ENCODE measurements around the gene IL2RA. TPM values are rescaled to one million over a fixed set of nuclear protein-coding genes. Genes with fewer than 3 reads are reported as not detected.
"Not testable (repeated sequence)": the region's sequence is repeated elsewhere in the genome, so short reads cannot be mapped to it uniquely, and the experiment has no call there.

Gene IL2RA
- polyA plus RNA-seq, 1 experiment = not detected

DNA sequence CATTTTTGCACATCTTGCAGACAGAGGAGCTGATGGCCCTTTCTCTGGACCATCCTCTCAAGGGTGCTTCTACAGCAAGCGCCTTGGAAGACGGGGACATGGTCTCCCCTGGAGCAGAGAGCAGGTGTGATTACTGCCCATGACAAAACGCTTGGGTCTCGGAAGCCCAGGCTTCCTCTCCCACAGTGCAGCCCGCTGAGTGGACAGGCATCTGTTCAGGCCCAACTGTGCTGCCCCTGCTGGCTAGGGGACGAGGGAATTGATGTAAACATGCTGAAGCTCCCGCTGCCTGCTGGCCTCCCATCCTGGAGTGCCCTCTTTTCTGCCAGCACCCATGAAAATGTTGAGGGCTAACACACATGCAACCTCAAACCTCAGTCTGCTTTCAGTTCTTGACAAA is 99.1 kb downstream of the IL2RA start:
- TF ChIP-seq, protein P1, sequence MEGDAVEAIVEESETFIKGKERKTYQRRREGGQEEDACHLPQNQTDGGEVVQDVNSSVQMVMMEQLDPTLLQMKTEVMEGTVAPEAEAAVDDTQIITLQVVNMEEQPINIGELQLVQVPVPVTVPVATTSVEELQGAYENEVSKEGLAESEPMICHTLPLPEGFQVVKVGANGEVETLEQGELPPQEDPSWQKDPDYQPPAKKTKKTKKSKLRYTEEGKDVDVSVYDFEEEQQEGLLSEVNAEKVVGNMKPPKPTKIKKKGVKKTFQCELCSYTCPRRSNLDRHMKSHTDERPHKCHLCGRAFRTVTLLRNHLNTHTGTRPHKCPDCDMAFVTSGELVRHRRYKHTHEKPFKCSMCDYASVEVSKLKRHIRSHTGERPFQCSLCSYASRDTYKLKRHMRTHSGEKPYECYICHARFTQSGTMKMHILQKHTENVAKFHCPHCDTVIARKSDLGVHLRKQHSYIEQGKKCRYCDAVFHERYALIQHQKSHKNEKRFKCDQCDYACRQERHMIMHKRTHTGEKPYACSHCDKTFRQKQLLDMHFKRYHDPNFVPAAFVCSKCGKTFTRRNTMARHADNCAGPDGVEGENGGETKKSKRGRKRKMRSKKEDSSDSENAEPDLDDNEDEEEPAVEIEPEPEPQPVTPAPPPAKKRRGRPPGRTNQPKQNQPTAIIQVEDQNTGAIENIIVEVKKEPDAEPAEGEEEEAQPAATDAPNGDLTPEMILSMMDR (IDR thresholded peaks at IDR 0.05; ENCODE audit: low read depth, low read length) = 0 out of 2 replicates have a peak, but pooled peaks have one; percentile 2
- Histone ChIP-seq H3K9me3 (ENCODE audit: control insufficient read depth, insufficient read depth, low read length) (no peaks in the 10 kb centered on the region; the same call in 1 of the 2 replicates), H3K27ac (ENCODE audit: low read depth, low read length) (no peak overlapping the region), H3K27me3 (ENCODE audit: control insufficient read depth, insufficient read depth, low read length) (no peaks in the 10 kb centered on the region), H3K4me3 (ENCODE audit: low read depth, low read length) (no peak overlapping the region)
- DNase-seq (ENCODE audit: low read depth, low spot score) = no peak
- CTCF ChIA-PET = no interaction called here
- POLR2A ChIA-PET = no interaction called here

DNA sequence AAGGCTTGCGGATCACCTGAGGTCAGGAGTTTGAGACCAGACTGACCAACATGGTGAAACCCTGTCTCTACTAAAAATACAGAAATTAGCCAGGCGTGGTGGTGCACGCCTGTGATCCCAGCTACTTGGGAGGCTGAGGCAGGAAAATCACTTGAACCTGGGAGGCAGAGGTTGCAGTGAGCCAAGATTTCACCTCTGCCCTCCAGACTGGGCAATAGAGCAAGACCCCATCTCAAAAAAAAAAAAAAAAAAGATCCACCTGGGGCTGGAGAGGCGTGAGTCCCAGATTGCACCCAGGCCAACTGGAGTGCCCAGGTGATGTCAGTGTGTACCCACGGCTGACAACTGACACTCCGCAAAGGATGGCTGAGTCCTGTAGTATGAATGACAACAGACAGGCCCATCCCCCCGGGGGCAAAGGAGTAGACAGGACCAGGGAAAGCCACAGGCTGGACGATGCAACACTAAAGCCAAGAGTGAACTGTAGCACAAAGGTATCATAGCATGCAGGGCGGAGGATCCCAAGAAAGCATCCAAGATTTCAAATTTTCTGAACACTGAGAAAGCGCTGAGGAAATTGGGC is 99.7 kb downstream of the IL2RA start:
- DNase-seq (ENCODE audit: low read depth, low spot score); H3K4me3 ChIP-seq (ENCODE audit: low read depth, low read length); H3K27ac ChIP-seq (ENCODE audit: low read depth, low read length); CTCF ChIA-PET; H3K9me3 ChIP-seq (ENCODE audit: control insufficient read depth, insufficient read depth, low read length); POLR2A ChIA-PET; H3K27me3 ChIP-seq (ENCODE audit: control insufficient read depth, insufficient read depth, low read length): not testable (repeated sequence)

DNA sequence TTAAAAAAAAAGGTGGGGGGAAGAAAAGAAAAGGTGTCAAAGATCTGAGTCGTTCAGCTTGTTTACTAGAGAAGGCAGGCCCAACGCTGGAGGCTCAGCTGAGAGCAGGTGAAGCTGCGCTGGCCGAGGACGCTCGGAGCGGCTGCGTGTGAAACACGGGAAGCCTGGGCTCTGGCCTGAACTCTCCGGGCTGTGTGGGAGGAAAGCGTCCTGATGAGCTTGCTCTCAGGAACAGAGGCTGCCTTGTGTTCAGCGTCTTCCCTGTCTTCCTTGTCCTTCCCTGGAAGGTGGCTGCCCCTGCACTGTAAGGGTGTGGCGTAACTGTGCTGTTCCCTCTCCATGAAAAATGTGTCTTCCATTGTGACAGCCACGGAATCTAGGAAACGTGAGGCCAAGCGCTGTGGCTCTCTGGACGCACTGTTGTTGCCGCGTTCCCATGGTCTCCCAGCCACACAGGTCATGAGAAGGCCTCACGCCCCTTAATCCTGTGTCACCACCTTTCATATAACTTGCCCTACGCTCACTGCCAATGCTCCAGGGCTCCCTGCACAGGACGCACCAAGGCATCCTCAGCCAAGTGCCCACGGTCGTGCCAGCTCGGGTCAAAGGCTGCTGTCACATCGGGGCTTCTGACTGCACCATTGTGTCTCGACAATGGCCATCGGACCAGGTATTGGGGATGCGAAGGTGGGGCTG is 100.6 kb downstream of the IL2RA start:
- ChIA-PET CTCF (no interaction called here), POLR2A (no interaction called here)
- Histone ChIP-seq H3K9me3 (ENCODE audit: control insufficient read depth, insufficient read depth, low read length) (no peaks in the 10 kb centered on the region; the same call in 1 of the 2 replicates), H3K4me3 (ENCODE audit: low read depth, low read length) (no peak overlapping the region), H3K27me3 (ENCODE audit: control insufficient read depth, insufficient read depth, low read length) (no peaks in the 10 kb centered on the region), H3K27ac (ENCODE audit: low read depth, low read length) (no peak overlapping the region)
- DNase-seq (ENCODE audit: low read depth, low spot score) = no peak
- TF ChIP-seq, protein P1 (IDR thresholded peaks at IDR 0.05; ENCODE audit: low read depth, low read length) = no peak

DNA sequence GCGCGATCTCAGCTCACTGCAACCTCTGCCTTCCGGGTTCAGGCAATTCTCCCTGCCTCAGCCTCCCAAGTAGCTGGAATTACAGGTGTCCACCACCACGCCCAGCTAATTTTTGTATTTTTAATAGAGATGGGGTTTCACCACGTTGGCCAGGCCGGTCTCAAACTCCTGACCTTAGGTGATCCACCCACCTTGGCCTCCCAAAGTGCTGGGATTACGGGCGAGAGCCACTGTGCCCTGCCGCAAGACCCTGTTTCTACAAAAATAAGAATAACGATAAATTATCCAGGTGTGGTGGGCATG is 101.2 kb downstream of the IL2RA start:
- H3K27me3 ChIP-seq (ENCODE audit: control insufficient read depth, insufficient read depth, low read length); POLR2A ChIA-PET; DNase-seq (ENCODE audit: low read depth, low spot score); CTCF ChIA-PET; H3K9me3 ChIP-seq (ENCODE audit: control insufficient read depth, insufficient read depth, low read length); H3K4me3 ChIP-seq (ENCODE audit: low read depth, low read length); H3K27ac ChIP-seq (ENCODE audit: low read depth, low read length): not testable (repeated sequence)

Small RNAs within 50 kb of the gene (small RNA-seq; reads per million reads assigned to genes)
- not detected for gene RF00397 (ENCODE audit: insufficient read length, low read depth)

Other genes with a start within 250 kb of the IL2RA start
- 263 and 326 TPM in 2 replicates for gene GDI2, start 248.9 kb downstream of the IL2RA start, polyA plus RNA-seq (2011; rRNA removed)
- 5.9 and 6.7 TPM in 2 replicates for gene ANKRD16, start 172.5 kb downstream of the IL2RA start, polyA plus RNA-seq (2011; rRNA removed)
- 65.2 and 77.5 TPM in 2 replicates for gene FBH1, start 172.1 kb downstream of the IL2RA start, polyA plus RNA-seq (2011; rRNA removed)
- 3.5 and 4.4 TPM in 2 replicates for gene IL15RA, start 84.8 kb downstream of the IL2RA start, polyA plus RNA-seq (2011; rRNA removed)
- 38.9 and 45.0 TPM in 2 replicates for gene RBM17, start 26.7 kb upstream of the IL2RA start, polyA plus RNA-seq (2011; rRNA removed)
- 24.3 and 26.6 TPM in 2 replicates for gene PFKFB3, start 140.6 kb upstream of the IL2RA start, polyA plus RNA-seq (2011; rRNA removed)

Measured in AG04450 (cell line).